Stimulated activated CD8-positive, alpha-beta memory T cell treated with anti-CD3 and anti-CD28 coated beads, Interleukin-4, amount 100 ng/mL, for 48 hours (primary cell): ENCODE measurements around the gene REG3A.

Experiments used
- DNase-seq: peaks from one replicate; pipeline ENCODE4 v3.0.0-alpha.2; 2020

The REG3A gene

GRCh38 chr2:79116997-79117928, 42.3 kb downstream of the REG3A start:
- DNase-seq, result no peak

- no peak for DNase-seq
These were observed 44.6 kb downstream of the REG3A start for GRCh38 chr2:79114797-79115494.

- DNase-seq, result no peak
These were observed 47.3 kb downstream of the REG3A start for GRCh38 chr2:79112269-79112668.
